Measurements from ENCODE around the gene MARK3.
A peak's percentile ranks its signal among the peaks of the same experiment; 100 is the strongest.
"Not testable (repeated sequence)": the region's sequence is repeated elsewhere in the genome, so short reads cannot be mapped to it uniquely, and the experiment has no call there.

Gene MARK3

DNA sequence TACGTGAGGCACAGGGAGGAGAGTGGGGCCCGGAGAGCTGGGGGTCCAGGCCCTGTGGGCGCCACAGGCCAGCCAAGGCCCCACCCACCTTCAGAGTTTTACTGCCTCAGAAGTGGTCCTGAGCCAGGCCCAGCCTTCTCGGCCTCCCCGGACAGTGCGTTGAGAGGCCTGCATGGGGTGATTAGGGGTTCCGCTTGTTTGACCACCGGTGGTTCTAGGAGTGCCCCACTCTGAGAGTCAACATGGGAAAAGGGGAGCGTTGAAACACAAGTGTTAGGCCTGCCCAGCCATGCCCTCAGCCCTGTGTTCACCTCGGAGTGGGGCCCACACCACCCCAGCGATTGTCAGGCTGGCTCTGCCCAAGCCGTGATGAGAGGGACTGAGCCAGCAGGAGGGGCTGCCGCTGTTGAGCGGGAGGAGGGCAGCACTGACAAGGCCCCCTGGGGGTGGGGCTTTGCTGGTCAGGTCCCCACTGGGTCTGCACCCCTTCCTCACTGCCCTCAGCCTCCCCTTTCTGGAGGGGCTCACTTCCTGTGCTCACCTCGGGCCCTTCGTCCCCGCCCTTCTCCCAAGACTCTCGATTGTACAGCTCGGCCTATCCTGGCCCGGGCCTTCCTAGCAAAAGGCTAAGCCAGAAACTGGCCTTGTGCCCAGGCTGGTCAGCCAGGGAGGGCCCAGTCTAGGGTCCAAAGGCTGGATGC, 132.7 kb downstream of the MARK3 start:
- DNase-seq: no peak

DNA sequence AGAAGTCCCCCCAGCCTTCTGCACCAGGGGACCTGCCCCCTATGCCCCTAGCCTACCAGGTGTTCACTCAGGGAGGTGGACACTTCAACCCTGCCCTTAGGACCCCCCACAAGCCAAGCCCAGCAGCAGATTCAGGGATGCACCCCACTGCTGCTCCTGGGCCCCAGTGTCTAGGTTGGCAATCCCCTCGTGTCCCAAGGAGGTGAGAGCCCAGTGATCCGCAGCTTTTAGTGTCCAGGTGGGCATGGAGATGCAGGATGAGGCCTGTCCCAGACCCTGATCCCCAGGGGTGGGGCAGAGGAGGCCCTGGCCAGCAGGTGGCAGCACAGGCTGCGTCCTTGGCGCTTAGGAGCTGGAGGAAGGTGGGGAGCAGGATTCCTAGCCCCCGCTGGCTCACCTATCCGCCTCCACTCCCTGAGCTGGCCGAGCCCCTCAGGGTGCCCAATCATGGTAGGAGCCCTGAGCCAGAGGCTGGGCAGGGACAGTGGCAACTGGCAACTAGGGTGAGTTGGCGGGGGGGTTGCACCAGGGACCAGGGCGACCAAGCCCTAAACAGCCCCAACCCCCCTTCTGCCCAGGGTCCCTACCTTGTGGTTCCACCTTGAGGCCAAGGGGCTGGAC, 133.3 kb downstream of the MARK3 start:
- peak in 3 of 4 experiments; percentile 25 to 40 (median 33) for DNase-seq

DNA sequence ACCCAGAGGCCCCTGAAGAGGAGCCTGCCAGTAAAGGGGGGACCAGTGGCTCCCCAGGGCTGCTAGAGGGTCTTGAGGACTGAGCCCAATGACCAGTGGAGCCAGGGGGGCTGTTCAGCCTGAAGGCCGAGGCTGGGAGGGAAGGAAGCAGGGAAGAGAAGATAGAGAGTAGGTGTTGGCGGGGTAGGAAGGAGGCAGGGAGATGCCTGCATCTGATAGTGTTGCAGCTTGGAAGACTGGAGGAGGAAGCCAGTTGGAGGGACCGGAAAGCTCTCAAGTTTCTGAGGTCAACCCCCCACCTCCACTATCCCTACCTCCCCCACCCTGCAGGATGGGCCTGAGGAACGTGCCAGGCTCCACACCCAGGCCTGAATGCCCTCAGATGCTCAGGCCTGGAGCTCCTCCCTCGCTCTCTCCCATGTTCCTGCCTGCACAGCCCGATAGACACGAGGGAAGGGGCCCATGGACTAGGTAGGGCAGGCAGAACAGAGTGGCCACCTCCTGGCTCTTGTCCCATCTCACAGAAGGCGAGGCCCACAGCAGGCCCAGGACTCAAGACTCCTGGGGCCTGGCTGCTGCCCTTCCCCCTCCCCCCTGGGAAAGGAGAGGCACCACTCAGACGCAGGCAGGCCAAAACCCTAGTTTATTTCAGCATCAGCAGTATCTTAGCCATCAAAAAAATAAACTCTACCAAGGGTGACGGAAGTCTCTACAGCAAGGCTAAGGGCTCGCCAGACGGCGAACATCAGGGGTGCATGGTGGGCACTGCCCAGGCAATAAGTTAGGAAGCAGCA, 134.0 kb downstream of the MARK3 start:
- no peak for DNase-seq

DNA sequence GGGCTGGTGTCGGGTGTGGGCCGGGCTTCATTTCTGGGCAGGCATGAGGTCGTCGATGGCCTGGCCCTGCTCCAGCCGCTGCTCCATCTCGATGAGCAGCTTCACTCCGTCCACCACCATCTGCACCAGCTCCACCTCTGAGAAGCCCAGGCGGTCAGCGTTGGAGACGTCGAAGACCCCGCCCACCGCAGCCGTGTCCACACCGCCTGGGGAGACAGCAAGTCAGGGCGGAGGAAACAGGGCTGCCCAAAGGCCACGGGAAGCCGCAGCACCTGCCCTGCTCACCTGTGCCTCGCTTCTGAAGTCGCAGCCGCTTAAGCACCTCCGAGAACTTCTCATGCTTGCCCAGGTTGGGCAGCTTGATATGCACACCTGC, 134.6 kb downstream of the MARK3 start:
- DNase-seq: no peak

DNA sequence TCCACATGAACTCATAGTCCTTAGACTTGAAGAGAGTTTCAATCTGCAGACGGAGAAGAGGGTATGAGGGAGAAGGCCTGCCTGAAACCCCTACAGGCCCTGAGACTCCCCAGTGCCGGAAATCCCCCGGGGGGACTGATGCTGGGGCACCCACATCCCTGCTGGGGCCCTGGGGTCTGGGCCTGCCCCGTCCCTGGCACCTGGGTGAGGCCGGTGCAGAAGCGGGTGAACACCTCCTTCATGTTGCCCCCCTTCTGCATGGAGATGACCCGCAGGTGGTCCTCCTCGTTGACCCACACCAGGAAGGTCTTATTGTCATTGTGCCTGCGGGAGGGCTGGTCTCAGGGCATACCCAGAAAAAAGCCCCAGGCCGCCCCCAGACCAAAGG, 135.0 kb downstream of the MARK3 start:
- DNase-seq: no peak

DNA sequence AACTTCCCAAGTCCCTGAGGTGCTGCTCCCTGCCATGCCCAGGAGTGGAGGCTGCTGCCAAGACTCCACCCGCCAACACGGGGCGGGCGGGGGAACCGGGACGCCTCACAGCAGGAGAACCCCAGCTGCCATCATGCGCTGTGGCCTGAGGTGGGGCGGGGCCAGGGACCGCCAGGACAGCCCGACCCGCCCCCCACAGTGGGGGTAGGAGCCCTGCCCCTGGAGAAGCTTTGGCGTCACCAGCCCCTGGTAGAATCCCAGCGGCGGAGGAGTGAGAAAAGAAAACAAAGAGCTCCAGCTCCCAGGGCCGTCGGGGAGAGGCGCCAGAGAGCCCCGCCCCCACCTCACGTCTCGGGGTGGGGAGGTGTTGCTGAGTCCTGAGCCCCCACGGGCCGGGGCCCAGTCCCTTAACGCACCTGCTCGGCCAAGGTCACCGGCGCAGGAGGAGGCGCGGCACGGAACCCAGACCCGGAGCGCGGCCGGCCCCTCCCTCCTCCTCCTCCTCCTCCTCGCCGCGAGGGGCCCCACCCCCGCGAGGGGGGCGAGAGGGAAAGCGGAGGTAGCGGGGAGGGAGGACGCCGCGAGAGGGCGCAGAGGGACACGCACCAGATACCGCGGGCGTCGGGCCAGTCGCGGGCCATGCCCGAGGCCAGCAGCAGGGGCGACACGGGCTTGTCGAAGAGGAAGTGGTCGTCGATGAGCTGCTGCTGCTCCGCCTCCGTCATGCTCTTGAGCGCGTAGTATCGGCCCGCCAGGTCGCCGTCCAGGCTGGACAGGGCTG, 135.6 kb downstream of the MARK3 start:
- DNase-seq: peak in 2 of 4 experiments; percentile 48 to 50

DNA sequence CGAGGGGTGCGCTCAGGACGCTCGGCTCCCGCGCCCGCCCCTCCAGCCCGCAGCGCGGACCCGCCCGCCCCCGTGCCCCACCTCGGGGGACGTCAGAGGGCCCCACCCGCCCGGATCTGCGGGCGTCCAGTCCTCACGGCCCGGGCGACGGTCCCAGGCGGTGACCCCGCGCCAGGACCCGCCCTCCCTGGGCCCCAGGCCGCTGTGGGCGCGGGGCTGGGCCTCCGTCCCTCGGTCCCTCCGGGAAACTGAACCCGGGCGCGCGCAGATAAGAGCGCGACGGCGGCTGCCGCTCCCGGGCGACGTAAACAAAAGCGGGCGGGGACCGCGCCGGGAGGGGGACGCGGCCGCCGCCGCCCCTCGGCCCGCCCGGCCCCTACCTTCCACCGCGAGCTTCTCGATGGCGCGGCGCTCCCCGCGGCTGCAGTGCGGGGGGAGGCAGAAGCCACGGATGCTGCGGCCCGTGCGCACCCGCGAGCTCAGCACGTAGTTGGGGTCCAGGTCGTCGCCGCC, 136.3 kb downstream of the MARK3 start:
- no peak for DNase-seq

DNA sequence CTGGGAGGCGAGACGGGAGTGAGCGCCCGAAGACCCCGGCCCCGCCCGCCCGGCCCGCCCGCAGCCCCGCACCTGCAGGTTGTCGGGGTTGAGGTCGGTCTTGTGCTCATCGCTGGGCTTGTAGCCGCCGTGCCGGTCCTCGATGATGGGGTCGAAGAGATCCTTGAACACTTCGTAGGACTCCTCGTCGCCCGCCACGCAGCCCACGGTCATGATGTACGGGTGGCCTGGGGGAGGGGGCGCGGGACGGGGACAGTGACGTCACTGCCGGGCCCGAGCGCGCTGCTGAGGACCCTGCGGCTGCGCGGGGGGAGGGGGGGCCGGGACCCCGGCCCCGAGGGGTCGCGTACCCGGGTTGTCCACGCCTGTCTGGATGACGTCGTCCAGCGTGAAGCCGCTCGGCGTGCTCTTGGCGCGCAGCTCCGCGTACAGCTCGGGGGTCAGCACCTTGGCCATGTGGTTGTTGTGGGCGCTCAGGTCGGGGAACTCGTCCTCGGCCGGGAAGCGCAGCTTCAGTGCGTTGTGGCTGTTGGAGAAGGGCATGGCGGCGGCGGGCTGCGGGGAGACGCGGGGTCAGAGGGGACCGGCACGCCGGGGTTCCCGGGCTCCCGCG, 136.8 kb downstream of the MARK3 start:
- DNase-seq: no peak

DNA sequence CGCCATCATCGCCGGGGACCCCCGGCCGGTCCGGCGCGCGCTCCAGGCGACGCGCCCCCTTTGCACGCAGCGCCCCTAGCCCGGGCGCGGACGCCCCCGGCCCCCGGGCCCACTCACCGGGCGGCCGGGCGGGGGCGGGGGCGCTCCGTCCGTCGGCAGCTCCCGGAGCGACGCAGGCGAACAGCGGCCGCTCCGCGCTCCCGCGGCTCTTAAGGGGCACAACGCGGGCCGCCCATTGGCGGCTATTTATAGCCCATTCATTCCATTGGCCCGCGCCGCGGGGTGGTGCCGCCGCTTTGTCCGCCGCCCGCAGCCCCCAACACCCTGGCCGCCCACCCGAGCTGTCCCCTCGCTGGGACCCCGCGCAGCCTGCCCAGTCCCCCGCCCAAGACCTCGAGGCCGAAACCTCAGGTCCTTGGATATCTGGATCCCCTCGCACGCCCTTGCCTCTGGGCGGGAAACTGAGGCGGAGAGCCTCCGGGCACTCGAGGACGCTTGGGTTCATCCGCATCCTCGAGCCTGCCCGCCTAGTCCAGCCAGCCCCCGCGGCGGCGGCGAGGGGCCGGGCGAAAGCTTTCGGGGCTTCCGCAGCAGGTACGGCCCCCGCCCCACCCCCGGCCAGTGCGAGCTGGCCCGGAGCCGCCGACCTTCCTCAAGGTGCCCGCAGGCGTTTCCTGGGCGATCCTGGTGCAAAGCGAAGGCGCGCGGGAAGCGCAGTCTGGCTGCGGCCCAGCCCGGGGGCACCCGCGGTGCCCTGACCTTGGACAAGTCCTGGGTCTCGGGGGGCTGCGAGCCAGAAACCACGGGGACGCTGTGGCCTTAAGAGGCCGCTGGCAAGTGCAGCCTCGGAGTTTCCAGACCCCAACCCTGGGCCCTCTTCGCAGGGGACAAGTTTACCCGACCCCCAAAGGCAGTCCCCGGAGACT, 137.7 kb downstream of the MARK3 start, which contains the start of gene CKB:
CKB (minus strand) TSS at position 182 of the 926 bp plus-strand sequence. CDS start 337 bp downstream, outside the sequence.
- no peak for DNase-seq

DNA sequence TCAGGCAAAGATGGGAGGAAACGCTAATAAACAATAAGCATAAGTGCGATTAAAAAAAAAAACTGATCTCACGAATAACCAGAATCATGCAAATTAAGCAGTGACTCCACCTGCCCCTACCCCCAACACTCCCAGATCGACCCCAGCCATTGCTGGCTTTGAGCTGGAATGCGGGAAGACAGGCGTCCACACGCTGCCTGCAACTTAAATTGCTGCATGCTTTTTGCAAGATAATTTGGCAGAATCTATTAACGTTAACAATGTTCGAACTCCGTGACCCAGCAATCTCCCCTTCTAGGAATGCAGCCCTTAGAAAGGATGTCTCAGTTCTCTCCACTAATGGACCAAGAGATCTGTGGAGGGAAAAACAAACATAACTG, 138.3 kb downstream of the MARK3 start:
- no peak for DNase-seq

DNA sequence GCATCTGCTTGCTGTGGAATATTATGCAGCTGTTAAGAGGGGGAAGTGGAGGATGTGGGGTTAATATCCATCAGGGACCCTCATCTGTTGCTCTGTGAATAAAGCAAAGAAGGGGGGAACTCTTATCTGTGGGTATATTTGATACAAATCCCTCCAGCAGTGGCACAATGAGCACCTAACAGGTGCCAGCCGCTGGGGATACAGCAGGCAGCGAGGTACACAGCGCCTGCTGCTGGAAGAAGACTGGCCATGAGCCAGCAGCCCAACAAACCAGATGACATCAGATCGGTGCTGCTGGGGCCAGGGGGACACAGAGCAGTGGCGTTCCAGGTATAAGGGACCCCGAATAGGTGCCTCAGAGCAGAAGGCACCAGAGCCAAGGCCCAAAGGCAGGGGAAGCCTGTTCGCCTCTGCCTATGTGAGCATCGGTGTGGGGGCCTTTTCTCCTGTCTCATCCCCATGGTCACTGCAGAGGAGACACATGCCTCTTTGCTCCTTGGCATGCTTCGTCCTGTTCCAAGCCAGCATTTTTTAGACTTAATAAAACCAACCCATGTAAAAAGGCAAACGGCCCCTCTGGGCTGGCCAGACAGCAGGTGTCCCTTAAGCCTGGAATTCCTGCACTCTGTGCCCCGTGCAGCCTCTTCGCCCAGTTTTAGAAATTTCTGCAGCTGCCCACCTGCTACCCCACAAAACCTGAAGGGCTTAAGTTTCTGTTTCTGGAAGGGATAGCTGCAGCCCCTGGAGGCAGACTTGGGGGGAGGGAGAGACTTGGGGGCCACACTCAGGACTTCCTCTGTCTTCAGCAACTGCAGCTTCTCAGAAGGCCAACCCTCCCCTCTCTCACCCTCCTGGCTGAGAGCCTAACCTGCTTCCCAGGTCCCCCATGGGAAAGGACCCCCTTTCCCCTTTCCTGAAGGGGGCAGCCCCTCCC, 139.1 kb downstream of the MARK3 start:
- no peak for DNase-seq

DNA sequence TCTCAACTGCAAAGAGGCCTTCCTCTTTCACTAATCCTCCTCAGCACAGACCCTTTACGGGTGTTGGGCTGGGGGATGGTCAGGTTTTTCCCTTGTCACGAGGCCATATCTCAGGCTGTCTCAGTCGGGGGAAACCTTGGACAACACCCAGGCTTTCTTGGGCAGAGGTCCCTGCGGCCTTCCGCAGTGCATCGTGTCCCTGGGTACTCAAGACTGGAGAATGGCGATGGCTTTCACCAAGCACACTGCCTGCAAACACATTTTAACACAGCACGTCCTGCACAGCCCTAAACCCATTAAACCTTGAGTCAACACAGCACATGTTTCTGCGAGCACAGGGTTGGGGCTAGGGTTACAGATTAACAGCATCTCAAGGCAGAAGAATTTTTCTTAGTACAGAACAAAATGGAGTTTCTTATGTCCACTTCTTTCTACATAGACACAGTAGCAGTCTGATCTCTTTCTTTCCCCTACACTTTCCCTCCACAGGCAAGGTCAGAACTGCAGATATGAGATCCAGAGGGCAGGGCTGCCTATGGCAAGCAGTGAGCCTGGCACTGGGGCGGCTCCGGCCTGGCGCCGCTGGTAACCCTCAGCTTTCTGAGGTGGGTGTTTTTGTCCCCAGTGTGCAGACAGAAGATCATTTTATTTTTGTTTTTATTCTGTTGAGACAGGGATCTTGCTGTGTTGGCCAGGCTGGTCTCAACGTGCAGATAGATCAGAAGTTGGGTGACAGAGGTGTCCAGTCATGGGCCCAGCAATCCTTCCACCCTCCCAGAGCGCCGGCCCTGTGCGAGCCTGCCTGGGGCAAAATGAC, 140.4 kb downstream of the MARK3 start:
- DNase-seq: not testable (repeated sequence)

DNA sequence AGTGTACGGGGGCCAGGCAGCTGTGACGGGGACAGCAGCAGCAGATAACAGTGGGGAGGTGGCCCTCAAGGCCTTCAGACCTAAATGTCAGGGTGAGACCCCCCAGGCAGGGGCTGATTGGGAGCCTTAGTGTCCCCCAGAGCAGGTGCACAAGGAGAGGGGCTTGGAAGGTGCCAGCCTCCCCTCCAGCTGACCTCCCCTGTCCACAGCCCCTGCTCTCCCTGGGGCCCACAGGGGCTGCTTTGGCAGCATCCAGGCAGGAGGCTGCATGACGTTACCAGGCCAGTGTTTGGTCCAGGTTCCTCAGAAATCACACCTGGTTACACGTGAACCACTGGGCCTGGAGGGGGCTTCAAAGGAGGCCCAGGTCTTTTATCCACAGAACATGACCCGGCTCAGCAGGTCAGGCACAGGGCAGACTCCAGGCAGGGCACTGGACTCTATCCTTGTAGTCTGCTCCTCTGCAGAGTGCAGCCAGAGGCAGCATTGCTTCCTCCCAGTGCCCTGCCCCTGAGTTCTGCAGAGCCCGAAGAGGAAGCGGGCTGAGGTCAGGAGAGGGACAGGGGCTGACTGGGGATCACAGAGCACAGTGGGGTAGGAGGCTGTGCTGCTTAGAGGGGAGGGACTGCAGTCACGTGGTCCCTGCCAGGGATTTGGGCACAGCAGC, 141.2 kb downstream of the MARK3 start:
- no peak for DNase-seq

DNA sequence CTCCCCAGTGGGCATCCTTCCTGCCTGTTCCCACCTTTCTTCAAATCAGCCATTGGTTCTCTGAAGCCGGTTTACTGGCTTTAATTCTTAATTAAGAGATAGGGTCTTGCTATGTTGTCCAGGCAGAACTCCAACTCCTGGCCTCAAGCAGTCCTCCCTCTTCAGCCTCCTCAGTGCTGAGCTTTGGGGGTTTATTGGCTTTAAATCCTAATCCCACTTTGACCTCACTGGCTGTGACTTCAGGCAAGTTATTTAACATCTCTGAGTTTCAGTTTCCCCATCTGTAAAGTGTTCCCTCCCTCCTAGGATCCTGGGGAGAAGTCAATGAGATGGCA, 141.7 kb downstream of the MARK3 start:
- no peak for DNase-seq

DNA sequence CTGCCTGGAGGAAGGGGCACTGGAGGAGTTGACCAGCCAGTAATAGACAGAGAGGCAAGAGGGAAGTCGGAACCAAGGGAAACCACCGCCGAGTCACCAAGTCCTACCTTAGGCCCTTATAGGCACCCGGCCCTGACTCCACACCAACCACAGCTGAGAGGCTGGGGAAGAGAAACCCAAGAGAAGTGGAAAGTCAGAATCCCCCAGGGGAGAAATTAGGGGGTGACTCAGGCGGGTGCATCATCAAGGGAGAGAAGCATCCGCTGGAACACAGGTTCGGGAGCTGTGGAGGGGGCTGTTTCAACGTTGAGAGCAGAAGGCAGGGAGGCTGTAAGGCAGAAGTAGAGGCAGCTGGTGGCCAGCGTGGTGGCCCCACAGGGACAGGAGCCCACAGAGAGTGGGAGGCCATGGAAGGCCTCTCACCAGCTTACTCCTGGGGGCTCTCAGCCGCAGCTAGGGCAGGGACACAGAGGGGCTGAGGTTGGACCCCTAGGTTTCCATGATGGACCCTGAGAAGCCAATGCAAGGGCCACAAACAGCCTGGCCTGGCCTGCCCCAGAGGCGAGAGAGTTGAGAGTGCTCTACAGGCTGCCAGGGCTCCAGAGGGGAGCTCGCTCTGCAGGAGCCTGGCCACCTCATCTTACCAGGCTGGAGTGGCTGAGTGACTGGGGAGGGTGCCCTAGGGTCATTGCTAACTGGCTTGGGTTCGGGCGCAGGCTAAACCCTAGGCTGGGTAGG, 142.4 kb downstream of the MARK3 start:
- DNase-seq: no peak

DNA sequence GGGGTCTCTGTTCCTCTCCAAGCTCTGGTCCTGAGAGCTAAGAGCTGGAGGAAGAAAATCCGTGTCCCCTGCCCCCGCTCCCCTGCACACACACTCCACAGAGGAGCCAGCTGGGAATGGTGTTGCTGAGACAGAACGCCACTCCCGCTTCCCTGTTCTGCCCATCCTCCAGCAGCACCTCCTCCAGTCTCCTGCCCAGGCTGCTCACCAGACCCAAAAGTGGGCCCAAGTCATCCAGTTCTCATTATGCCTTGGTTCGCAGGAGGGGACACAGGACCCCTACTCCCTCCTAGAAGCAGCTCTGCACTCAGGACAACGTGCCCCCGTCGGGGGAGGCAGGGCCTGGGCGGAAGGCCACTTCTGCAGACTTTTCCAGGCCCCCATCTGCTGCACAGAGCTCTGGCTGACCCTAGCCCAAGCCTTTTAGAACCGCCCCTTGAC, 143.0 kb downstream of the MARK3 start:
- DNase-seq: no peak

DNA sequence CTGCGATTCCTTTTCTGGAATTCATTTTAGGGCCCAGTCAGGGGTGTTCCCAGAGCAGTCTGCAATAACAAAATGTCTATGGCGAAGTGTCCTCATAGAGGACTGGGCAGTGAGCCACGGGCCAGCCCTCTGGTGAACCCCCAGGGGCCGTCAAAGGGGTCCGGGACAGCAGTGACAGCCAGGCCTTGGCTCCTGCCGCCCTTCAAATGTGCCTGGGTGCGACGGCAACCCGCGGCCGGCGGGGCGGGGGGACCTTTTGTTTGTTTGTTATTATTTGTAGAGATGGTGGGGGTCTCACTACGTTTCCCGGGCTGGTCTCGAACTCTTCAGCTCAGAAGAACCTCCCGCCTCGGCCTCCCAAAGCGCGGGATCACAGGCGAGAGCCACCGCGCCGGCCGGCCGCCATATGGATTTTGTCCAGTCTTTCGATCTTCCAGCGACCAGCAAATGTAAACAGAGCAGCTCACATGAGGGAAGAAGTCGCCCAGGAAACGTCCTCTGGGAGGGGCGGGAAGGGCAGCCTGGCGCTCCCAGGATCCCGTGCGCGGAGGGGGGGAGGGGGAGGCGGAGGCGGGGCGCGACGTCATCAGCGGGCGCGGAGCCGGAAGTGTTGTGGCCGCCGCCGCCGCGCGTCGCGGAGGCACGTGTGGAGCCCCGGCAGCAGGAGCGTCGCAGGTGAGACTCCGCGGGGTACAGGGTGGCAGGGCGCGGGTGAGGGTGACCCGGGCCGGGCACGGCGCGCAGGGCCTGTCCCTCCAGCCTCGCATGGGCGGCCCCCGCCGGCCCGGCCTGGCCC, 143.6 kb downstream of the MARK3 start, which contains the start of gene TRMT61A:
TRMT61A (plus strand) TSS at position 610 of the 796 bp plus-strand sequence. CDS start 783 bp downstream, outside the sequence.
- peak; percentile 63 to 71 (median 65) for DNase-seq

Measured in activated CD4-positive, CD25-positive, alpha-beta regulatory T cell (primary cell).